Esophagus squamous epithelium (tissue), 4 donors: Measurements from ENCODE around the gene NEDD4L.

ENCODE experiments used
- POLR2A ChIP-seq, 4 donors: fragments of 450-650 bp; IDR thresholded peaks; one replicate each; pipeline ENCODE4 v1.6.1; 2017; ENCODE audit warnings: antibody characterized with exemption in 4 of 4, mild to moderate bottlenecking in 4 of 4, moderate library complexity in 3 of 4
- TF ChIP-seq, protein P1 (sequence below), 6 experiments: fragments of 450-650 bp in 4 of 6; fragments of 200-600 bp in 2 of 6; sonication (generic) in 2 of 6; IDR thresholded peaks; one replicate each; pipeline ENCODE4 v1.5.1; 2016 to 2019; ENCODE audit warnings: antibody characterized with exemption in 6 of 6, mild to moderate bottlenecking in 4 of 6, moderate library complexity in 4 of 6

DNA sequence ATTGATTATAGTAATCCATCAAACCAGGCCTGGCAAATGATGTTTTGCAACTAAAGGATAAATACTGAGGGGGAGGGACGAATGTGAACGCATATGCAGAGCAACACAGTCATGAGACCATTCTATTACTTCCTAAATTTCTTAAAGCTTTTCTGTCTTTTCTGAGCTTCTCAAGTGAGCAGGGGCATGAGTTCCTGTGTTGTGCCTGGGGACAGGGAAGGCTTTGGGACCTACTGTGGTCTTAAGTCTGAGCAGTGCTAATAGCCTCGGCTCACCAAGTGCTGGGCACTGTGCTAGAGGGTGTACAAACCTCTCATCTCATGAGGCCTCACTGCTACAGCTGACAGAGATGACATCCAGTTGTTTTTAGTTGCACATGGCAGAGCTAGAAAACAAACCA is 182.4 kb downstream of the NEDD4L start:
- TF ChIP-seq, protein P1, sequence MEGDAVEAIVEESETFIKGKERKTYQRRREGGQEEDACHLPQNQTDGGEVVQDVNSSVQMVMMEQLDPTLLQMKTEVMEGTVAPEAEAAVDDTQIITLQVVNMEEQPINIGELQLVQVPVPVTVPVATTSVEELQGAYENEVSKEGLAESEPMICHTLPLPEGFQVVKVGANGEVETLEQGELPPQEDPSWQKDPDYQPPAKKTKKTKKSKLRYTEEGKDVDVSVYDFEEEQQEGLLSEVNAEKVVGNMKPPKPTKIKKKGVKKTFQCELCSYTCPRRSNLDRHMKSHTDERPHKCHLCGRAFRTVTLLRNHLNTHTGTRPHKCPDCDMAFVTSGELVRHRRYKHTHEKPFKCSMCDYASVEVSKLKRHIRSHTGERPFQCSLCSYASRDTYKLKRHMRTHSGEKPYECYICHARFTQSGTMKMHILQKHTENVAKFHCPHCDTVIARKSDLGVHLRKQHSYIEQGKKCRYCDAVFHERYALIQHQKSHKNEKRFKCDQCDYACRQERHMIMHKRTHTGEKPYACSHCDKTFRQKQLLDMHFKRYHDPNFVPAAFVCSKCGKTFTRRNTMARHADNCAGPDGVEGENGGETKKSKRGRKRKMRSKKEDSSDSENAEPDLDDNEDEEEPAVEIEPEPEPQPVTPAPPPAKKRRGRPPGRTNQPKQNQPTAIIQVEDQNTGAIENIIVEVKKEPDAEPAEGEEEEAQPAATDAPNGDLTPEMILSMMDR (IDR thresholded peaks at IDR 0.05): no peak
- no peak for TF ChIP-seq POLR2A (IDR thresholded peaks at IDR 0.05)
